ENCODE results near the gene SLC25A21.

Gene SLC25A21

DNA sequence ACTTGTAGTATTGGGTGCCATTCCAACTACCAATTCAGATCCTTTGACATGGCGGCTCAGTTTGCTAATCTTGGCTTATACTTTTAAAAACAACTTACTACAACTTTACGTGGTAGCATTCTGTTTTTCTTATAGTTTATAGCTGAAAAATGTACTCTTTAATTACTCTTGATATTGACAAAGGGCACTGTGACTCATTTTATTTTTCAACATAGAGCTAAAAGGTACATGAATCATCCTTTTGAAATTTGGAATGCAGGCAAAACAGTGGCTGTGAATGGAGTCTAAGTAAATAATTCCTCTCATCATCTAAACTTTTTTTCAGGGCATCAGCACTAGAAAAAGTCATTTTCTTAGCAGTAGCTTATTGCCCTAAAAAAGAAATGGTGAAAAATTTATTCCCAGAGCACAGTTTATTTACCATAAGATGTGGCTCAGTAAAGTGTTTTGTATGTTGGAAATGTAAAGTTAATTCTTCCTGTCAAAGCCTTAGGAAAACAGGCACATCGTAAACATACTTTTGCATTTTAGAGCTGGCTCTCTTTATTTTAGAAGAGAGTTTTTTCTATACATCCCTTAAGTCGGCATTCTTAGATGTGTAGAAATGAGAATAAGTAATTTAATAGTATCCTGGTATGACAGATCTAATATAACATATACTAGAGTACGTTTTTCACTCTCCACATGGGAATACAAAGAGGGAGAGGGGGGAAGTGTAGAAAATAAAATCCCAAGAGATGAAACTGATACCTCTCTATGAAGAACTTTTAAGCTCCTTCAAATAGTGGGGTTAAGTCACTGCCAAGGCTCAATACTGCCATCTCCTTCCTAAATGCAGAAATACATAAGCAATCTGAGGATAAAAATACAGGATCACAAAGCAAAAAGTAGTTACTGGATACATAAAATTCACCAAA is 55.2 kb downstream of the SLC25A21 start:
- no peak for TF ChIP-seq SIN3A (IDR thresholded peaks at IDR 0.05; ENCODE audit: borderline replicate concordance, insufficient read depth, low read length)

DNA sequence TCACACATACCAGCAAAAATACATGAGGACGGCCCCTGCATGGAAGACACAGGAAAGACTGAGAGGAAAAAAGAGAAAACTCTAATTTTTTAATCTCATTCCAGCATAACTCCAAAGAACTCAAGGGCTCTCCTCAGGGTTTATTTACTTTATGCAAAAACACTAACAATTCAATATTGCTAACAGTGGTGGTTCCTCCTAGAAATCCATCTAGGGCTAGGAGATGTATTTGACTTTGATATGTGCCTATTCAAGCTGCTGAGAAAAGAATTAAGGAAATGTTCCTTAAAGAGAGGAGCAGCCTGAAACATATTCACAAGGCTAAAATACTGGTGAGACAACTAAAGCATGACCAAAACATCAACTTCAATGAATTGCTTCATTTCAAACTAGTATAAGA is 57.0 kb downstream of the SLC25A21 start:
- TF ChIP-seq FOXP2 (optimal IDR thresholded peaks at IDR 0.05; ENCODE audit: borderline replicate concordance, extremely low read depth, extremely low read length, insufficient read depth), result no peak
- TF ChIP-seq, protein P1, sequence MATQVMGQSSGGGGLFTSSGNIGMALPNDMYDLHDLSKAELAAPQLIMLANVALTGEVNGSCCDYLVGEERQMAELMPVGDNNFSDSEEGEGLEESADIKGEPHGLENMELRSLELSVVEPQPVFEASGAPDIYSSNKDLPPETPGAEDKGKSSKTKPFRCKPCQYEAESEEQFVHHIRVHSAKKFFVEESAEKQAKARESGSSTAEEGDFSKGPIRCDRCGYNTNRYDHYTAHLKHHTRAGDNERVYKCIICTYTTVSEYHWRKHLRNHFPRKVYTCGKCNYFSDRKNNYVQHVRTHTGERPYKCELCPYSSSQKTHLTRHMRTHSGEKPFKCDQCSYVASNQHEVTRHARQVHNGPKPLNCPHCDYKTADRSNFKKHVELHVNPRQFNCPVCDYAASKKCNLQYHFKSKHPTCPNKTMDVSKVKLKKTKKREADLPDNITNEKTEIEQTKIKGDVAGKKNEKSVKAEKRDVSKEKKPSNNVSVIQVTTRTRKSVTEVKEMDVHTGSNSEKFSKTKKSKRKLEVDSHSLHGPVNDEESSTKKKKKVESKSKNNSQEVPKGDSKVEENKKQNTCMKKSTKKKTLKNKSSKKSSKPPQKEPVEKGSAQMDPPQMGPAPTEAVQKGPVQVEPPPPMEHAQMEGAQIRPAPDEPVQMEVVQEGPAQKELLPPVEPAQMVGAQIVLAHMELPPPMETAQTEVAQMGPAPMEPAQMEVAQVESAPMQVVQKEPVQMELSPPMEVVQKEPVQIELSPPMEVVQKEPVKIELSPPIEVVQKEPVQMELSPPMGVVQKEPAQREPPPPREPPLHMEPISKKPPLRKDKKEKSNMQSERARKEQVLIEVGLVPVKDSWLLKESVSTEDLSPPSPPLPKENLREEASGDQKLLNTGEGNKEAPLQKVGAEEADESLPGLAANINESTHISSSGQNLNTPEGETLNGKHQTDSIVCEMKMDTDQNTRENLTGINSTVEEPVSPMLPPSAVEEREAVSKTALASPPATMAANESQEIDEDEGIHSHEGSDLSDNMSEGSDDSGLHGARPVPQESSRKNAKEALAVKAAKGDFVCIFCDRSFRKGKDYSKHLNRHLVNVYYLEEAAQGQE (IDR thresholded peaks at IDR 0.05; ENCODE audit: insufficient read depth in 1 of 2, low read depth in 2 of 2, low read length in 2 of 2), result no peak
- TF ChIP-seq TAF1 (IDR thresholded peaks at IDR 0.05; ENCODE audit: borderline replicate concordance, insufficient read depth, low read length), result no peak
- TF ChIP-seq POLR2AphosphoS5 (IDR thresholded peaks at IDR 0.05; ENCODE audit: low read depth, low read length), result no peak
- no peak for TF ChIP-seq SIN3A (IDR thresholded peaks at IDR 0.05; ENCODE audit: borderline replicate concordance, insufficient read depth, low read length)

DNA sequence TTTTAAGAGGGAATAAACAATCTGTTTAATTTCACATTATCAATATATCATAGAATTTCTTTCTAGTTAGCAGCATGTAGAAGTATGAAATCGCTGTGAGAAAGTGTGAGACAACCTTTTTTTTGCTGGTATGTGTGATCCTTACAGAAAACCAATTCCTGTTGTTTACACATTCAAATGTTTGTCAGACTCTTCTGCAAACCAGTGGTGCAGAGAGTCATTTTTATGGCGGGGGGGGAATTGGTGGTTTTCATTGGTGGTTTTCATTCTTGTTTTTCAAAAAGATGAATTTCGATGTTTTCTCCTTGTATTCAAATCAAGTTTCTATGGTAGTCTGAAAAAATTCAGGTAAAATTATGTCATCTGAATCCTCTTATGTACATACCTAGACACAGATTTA is 57.8 kb downstream of the SLC25A21 start:
- no peak for TF ChIP-seq SIN3A (IDR thresholded peaks at IDR 0.05; ENCODE audit: borderline replicate concordance, insufficient read depth, low read length)
- no peak for TF ChIP-seq TAF1 (IDR thresholded peaks at IDR 0.05; ENCODE audit: borderline replicate concordance, insufficient read depth, low read length)
- TF ChIP-seq, protein P1 (IDR thresholded peaks at IDR 0.05; ENCODE audit: insufficient read depth in 1 of 2, low read depth in 2 of 2, low read length in 2 of 2), result no peak
- no peak for TF ChIP-seq POLR2AphosphoS5 (IDR thresholded peaks at IDR 0.05; ENCODE audit: low read depth, low read length)
- no peak for TF ChIP-seq FOXP2 (optimal IDR thresholded peaks at IDR 0.05; ENCODE audit: borderline replicate concordance, extremely low read depth, extremely low read length, insufficient read depth)

DNA sequence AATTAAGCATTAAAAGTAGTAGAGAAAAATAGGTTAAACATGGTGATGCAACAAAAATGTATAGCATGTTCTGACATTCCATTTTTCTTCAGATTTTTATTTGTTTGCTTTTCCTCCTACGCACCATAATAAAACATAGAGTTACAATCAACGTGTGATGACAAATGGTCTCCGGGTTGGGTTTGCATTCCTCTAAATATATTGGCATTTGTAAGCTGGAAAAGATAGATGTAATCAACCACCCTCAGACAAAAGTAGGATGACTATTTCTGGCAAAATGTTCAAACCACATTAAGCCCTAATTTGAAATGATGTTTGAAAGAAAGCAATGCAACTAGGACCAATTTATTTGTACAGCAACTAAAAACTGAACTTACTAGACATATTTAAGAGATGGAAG is 58.4 kb downstream of the SLC25A21 start:
- TF ChIP-seq POLR2AphosphoS5 (IDR thresholded peaks at IDR 0.05; ENCODE audit: low read depth, low read length) (no peak), TAF1 (IDR thresholded peaks at IDR 0.05; ENCODE audit: borderline replicate concordance, insufficient read depth, low read length) (no peak), SIN3A (IDR thresholded peaks at IDR 0.05; ENCODE audit: borderline replicate concordance, insufficient read depth, low read length) (no peak), FOXP2 (optimal IDR thresholded peaks at IDR 0.05; ENCODE audit: borderline replicate concordance, extremely low read depth, extremely low read length, insufficient read depth) (no peak)
- TF ChIP-seq, protein P1 (IDR thresholded peaks at IDR 0.05; ENCODE audit: insufficient read depth in 1 of 2, low read depth in 2 of 2, low read length in 2 of 2), result no peak

DNA sequence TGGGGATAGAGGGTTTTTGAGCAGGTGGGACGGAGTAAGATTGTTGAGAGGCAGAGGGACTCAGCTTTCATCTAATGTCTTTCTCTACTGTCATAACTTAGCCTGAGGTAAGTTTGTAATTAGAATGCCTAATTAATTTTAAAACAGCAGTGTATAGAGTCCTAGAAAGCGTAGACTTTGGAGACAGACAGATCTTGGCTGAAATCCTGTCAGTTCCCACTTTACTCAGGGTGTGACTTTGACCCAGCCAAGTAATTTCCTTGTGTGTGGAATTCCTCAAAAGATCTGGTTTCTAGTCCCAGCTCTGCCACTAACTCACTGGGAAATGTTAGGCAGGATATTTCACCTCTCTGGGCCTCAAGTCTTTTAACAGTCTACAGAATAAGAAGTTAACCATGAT is 74.3 kb downstream of the SLC25A21 start:
- TF ChIP-seq SIN3A (IDR thresholded peaks at IDR 0.05; ENCODE audit: borderline replicate concordance, insufficient read depth, low read length) (no peak), TAF1 (IDR thresholded peaks at IDR 0.05; ENCODE audit: borderline replicate concordance, insufficient read depth, low read length) (no peak), FOXP2 (optimal IDR thresholded peaks at IDR 0.05; ENCODE audit: borderline replicate concordance, extremely low read depth, extremely low read length, insufficient read depth) (no peak)
- TF ChIP-seq, protein P1 (IDR thresholded peaks at IDR 0.05; ENCODE audit: insufficient read depth in 1 of 2, low read depth in 2 of 2, low read length in 2 of 2), result no peak
